ENCODE measurements around the gene SLC51B.

DNA sequence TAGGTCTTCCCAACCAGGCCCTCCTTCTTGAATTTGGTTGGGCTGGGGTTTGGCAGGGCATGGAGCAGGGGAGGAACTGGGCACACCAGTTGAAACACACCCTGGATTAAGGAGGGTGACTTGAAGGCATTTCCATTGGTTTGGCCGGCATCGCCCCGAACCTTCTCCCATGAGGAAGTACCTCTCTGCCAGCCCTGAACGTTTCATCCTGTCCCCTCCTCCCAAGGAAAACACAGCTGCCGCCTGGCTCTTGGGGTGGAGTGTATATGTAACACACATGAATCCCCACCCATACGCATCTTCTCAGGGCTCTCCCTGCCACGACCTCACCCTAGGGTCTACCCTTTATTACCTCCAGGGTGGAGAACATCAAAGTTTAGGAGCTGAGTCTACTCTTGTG, 55.3 kb downstream of the SLC51B start:
- TF ChIP-seq, protein P1, sequence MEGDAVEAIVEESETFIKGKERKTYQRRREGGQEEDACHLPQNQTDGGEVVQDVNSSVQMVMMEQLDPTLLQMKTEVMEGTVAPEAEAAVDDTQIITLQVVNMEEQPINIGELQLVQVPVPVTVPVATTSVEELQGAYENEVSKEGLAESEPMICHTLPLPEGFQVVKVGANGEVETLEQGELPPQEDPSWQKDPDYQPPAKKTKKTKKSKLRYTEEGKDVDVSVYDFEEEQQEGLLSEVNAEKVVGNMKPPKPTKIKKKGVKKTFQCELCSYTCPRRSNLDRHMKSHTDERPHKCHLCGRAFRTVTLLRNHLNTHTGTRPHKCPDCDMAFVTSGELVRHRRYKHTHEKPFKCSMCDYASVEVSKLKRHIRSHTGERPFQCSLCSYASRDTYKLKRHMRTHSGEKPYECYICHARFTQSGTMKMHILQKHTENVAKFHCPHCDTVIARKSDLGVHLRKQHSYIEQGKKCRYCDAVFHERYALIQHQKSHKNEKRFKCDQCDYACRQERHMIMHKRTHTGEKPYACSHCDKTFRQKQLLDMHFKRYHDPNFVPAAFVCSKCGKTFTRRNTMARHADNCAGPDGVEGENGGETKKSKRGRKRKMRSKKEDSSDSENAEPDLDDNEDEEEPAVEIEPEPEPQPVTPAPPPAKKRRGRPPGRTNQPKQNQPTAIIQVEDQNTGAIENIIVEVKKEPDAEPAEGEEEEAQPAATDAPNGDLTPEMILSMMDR (IDR thresholded peaks at IDR 0.05): no peak
- TF ChIP-seq RFX5 (IDR thresholded peaks at IDR 0.05; ENCODE audit: low read length) (no peak), FOXJ3 (CRISPR knock-in tag; IDR thresholded peaks at IDR 0.05) (no peak), SMC3 (IDR thresholded peaks at IDR 0.05; ENCODE audit: low read depth, low read length) (no peak)

All from SK-N-SH (cell line).